SU-DHL-6 (cell line): ENCODE data around the gene ZNF667.

ENCODE experiments used
- H2AFZ ChIP-seq: fragments of 200-600 bp; sonication (generic); 2 replicates; pipeline ENCODE4 v1.6.1; 2014; ENCODE audit warnings: low read depth, mild to moderate bottlenecking, moderate library complexity, mixed read lengths, antibody characterized with exemption, low read length; ENCODE audit not compliant: severe bottlenecking
- H3F3A ChIP-seq: fragments of 200-600 bp; shearing (Covaris generic); 2 replicates; pipeline ENCODE4 v1.6.0; 2016; ENCODE audit warnings: antibody characterized with exemption, mild to moderate bottlenecking; ENCODE audit not compliant: insufficient read depth
- H3K27ac ChIP-seq: fragments of 200-600 bp; sonication (generic); 2 replicates; pipeline ENCODE4 v1.5.1; 2016; ENCODE audit warnings: low read depth, mild to moderate bottlenecking, low read length, moderate library complexity, mixed read lengths
- H3K27me3 ChIP-seq: fragments of 200-600 bp; sonication (generic), shearing (Covaris generic); 2 replicates; pipeline ENCODE4 v1.6.0; 2014; ENCODE audit warnings: mild to moderate bottlenecking, low read length
- H3K36me3 ChIP-seq: fragments of 200-600 bp; sonication (generic); 2 replicates; pipeline ENCODE4 v1.6.1; 2014; ENCODE audit warnings: mild to moderate bottlenecking, low read length, mixed read lengths
- H3K4me2 ChIP-seq: fragments of 300-600, 200-600 bp; shearing (Covaris generic), sonication (generic); 2 replicates; pipeline ENCODE4 v1.6.0; 2014; ENCODE audit warnings: low read length, low read depth, mild to moderate bottlenecking; ENCODE audit not compliant: poor library complexity, severe bottlenecking
- H3K4me3 ChIP-seq: fragments of 200-600 bp; sonication (generic); 2 replicates; pipeline ENCODE4 v1.5.1; 2014; ENCODE audit warnings: antibody characterized with exemption, low read length, mild to moderate bottlenecking, mixed read lengths; ENCODE audit not compliant: insufficient read depth, poor library complexity, severe bottlenecking
- H3K79me2 ChIP-seq: fragments of 200-600 bp; sonication (generic); 2 replicates; pipeline ENCODE4 v1.6.1; 2014; ENCODE audit warnings: mild to moderate bottlenecking, low read length, moderate library complexity; ENCODE audit not compliant: insufficient read depth
- H3K9ac ChIP-seq: fragments of 200-600 bp; sonication (generic); 2 replicates; pipeline ENCODE4 v1.7.0; 2014; ENCODE audit warnings: mild to moderate bottlenecking, low read length
- H3K9me2 ChIP-seq: fragments of 200-600 bp; sonication (generic); replicated peaks from 2 replicates; pipeline ENCODE4 v1.6.1; 2014; ENCODE audit warnings: low read length; ENCODE audit not compliant: insufficient read depth
- H3K9me3 ChIP-seq: fragments of 200-600 bp; sonication (generic); 2 replicates; pipeline ENCODE4 v1.6.1; 2014; ENCODE audit warnings: low read length, mixed read lengths; ENCODE audit not compliant: insufficient read depth
- H4K20me1 ChIP-seq: fragments of 200-600 bp; sonication (generic); 2 replicates; pipeline ENCODE4 v1.6.1; 2014; ENCODE audit warnings: low read depth, mild to moderate bottlenecking, antibody characterized with exemption, low read length, moderate library complexity, mixed read lengths
- EZH2phosphoT487 ChIP-seq: fragments of 200-600 bp; sonication (generic), shearing (Covaris generic); conservative IDR thresholded peaks from 2 replicates; pipeline ENCODE4 v1.6.1; 2018; ENCODE audit warnings: mild to moderate bottlenecking, antibody characterized with exemption, low read length, moderate library complexity, mixed read lengths
- TF ChIP-seq, protein P1 (sequence below): fragments of 200-600 bp; sonication (generic); IDR thresholded peaks from one replicate; pipeline ENCODE4 v1.5.1; 2017; ENCODE audit warnings: antibody characterized with exemption, mild to moderate bottlenecking, low read length, moderate library complexity; ENCODE audit not compliant: insufficient read depth, poor library complexity, severe bottlenecking

The ZNF667 gene

DNA sequence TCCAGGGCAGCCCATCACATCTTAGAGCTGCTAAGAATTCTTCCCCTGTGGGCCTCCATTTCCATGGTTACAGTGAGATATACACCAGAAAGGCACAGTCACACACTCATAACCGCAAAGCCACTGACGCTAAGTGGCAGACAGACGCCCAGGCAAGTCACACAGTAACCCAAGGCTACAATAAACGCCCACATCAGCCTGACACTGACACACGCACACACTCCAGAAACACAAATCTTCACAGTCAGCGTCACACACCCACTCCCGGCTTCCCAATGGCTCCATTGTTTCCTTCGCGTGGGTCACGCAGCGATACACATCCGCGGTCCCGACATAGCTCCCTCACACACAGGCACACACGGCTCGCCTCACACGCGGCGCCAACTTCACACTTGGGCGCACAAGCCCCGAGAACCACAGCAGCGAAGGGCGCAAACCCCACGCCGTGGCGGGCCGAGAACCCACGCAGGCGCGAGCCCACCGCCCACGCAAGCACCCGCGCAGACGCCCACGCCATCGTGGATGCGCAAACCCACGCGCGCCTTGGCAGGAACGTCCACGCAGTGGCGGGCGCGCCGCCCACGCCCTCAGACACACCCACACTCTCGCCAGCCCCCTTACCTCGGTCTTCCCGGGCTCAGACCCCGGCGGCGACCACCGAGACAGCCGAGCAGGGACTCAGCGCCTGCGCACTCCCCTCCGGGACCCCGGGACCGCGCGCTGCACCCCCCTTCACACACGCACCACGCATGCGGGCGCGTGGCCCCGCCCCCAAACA lies at the start of gene ZNF667:
ZNF667 (minus strand) TSS at position 695 of the 778 bp plus-strand sequence. CDS start 14,975 bp downstream, outside the sequence.
- TF ChIP-seq, protein P1, sequence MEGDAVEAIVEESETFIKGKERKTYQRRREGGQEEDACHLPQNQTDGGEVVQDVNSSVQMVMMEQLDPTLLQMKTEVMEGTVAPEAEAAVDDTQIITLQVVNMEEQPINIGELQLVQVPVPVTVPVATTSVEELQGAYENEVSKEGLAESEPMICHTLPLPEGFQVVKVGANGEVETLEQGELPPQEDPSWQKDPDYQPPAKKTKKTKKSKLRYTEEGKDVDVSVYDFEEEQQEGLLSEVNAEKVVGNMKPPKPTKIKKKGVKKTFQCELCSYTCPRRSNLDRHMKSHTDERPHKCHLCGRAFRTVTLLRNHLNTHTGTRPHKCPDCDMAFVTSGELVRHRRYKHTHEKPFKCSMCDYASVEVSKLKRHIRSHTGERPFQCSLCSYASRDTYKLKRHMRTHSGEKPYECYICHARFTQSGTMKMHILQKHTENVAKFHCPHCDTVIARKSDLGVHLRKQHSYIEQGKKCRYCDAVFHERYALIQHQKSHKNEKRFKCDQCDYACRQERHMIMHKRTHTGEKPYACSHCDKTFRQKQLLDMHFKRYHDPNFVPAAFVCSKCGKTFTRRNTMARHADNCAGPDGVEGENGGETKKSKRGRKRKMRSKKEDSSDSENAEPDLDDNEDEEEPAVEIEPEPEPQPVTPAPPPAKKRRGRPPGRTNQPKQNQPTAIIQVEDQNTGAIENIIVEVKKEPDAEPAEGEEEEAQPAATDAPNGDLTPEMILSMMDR = no peak
- TF ChIP-seq EZH2phosphoT487 = no peak
- Histone ChIP-seq H3K9me2 (no peaks in the 10 kb centered on the region), H3K4me3 (no peak within 1 kb of the TSS), H4K20me1 (no peaks in the 10 kb centered on the region), H2AFZ (no peak within 1 kb of the TSS), H3K9ac (no peak within 1 kb of the TSS), H3K4me2 (no peak within 1 kb of the TSS), H3K27me3 (no peaks in the 10 kb centered on the region), H3K79me2 (no peaks in the 10 kb centered on the region), H3K9me3 (no peaks in the 10 kb centered on the region), H3K36me3 (no peaks in the 10 kb centered on the region), H3K27ac (no peak within 1 kb of the TSS), H3F3A (no peaks in the 10 kb centered on the region)

DNA sequence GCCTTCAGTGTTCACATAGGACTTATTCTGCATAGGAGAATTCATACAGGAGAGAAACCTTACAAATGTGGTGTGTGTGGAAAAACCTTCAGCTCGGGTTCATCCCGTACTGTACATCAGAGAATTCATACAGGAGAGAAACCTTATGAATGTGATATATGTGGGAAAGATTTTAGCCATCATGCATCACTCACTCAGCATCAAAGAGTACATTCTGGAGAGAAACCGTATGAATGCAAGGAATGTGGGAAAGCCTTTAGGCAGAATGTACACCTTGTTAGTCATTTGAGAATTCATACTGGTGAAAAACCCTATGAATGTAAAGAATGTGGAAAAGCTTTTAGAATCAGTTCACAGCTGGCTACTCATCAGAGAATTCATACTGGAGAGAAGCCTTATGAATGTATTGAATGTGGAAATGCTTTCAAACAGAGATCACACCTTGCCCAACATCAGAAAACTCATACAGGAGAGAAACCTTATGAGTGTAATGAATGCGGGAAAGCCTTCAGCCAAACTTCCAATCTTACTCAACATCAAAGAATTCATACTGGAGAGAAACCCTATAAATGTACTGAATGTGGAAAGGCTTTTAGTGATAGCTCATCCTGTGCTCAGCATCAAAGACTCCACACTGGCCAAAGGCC lies 48.2 kb upstream of the ZNF667 start:
- H3K4me3 ChIP-seq = no peak overlapping the region
- H2AFZ ChIP-seq = no peak overlapping the region
- H3K79me2 ChIP-seq = no peaks in the 10 kb centered on the region
- peaks cover 47% of the 10 kb centered on the region; the same call in 1 of the 2 replicates for H3K9me3 ChIP-seq
- no peak overlapping the region for H3K4me2 ChIP-seq
- no peaks in the 10 kb centered on the region for H3K27me3 ChIP-seq
- H3F3A ChIP-seq = no peaks in the 10 kb centered on the region
- no peaks in the 10 kb centered on the region for H3K36me3 ChIP-seq
- H3K9me2 ChIP-seq = no peaks in the 10 kb centered on the region
- no peaks in the 10 kb centered on the region for H4K20me1 ChIP-seq
- TF ChIP-seq EZH2phosphoT487 = no peak
- TF ChIP-seq, protein P1 = no peak
- no peak overlapping the region for H3K9ac ChIP-seq
- H3K27ac ChIP-seq = no peak overlapping the region

DNA sequence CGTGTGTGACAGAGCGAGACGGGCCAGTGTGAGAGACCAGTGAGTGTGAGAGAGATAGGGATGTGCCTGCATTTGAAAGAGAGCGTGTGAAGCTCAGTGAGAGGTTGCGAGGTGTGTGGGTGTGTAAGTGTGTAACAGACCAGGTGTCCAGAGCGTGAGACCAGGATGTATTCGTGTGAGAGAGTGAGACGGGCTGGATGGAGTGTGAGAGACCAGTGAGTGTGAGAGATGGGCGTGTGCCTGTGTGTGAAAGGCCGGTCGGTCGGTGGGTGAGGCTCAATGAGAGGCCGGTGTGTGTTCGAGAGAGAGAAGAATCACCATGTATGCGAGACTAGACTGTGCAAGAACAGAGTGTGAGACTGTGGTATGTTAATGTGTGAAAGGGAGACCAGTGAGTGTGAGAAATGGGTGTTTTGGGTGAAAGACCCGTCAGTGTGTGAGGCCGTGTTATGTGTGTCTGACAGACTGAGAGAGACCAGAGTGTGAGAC lies 31.2 kb upstream of the ZNF667 start:
- H3K9me3 ChIP-seq = no peaks in the 10 kb centered on the region
- H3K36me3 ChIP-seq = no peaks in the 10 kb centered on the region
- H3F3A ChIP-seq = no peaks in the 10 kb centered on the region
- no peak overlapping the region for H3K4me3 ChIP-seq
- no peak overlapping the region for H3K9ac ChIP-seq
- no peaks in the 10 kb centered on the region for H4K20me1 ChIP-seq
- TF ChIP-seq, protein P1 = no peak
- TF ChIP-seq EZH2phosphoT487 = no peak
- H3K27ac ChIP-seq = no peak overlapping the region
- H2AFZ ChIP-seq = no peak overlapping the region
- no peaks in the 10 kb centered on the region for H3K27me3 ChIP-seq
- H3K79me2 ChIP-seq = no peaks in the 10 kb centered on the region
- no peak overlapping the region for H3K4me2 ChIP-seq
- H3K9me2 ChIP-seq = no peaks in the 10 kb centered on the region
